IPS DF 19.7 (cell line): ENCODE results near the gene SPTBN2.
"Not testable (repeated sequence)": the region's sequence is repeated elsewhere in the genome, so short reads cannot be mapped to it uniquely, and the experiment has no call there.

Experiments
- DNase-seq: peaks from one replicate; pipeline ENCODE4 v3.0.0-alpha.2; 2013; ENCODE audit warnings: low read depth, low spot score

Gene SPTBN2

GRCh38 chr11:66639814-66640340 is 89.1 kb downstream of the SPTBN2 start:
- not testable (repeated sequence) for DNase-seq

- DNase-seq = no peak
Measured at GRCh38 chr11:66639066-66639813, 89.8 kb downstream of the SPTBN2 start.

DNA sequence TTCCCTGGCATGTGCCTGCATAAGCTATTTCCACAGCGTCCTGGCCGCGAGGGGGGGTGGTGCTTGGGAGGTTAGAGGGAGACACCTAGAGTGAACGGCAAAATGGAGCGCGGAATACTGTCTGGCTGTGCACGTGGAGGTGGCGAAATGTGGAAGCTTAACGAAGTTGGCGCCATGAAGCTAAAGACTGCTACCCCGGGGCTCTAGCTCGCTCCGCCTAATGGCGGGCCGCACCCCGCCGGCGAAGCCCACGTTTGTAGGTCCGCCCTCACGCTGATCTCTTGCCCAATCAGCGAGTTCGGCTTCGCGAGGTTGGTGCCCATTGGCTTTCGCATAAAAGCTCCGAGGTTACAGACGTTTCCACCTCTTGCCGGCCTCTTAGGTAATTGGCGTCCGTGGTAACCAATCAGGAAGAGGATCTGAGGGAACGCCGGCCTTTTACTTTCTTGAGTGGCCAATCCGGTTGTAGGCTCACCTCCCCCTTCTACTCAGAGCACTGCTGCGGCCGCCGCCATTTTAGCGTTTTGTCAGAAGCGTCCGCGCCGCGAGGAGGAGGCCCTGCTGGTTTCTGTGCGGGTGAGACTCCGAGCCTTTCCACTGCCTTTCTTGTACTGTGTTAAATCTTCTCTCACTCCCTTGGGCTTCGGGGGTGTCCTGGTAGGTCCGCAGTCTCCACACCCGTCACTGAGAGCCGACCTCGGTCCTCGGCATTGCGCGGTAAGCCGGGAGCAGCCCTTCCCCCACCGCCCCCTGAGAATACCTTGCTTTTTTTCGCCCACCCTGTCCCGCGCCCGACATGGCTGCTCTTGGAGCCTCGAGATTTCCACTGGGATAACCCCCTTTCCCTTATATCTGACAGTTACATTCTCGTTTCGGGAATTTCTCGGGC is 90.6 kb downstream of the SPTBN2 start, which contains the start of gene RBM4:
RBM4 (plus strand) TSS at position 527 of the 889 bp plus-strand sequence. CDS start 1,009 bp downstream, outside the sequence.
- peak; percentile 100 for DNase-seq

GRCh38 chr11:66637557-66638176 is 91.3 kb downstream of the SPTBN2 start:
- DNase-seq = no peak

- no peak for DNase-seq
Measured at GRCh38 chr11:66636411-66636810, 92.6 kb downstream of the SPTBN2 start.
